ENCODE results near the gene RXRA.
"Not testable (repeated sequence)": the region's sequence is repeated elsewhere in the genome, so short reads cannot be mapped to it uniquely, and the experiment has no call there.

Gene RXRA

GRCh38 chr9:134293611-134294152 lies 32.6 kb upstream of the RXRA start:
- DNase-seq (ENCODE audit: low read depth): no peak

DNA sequence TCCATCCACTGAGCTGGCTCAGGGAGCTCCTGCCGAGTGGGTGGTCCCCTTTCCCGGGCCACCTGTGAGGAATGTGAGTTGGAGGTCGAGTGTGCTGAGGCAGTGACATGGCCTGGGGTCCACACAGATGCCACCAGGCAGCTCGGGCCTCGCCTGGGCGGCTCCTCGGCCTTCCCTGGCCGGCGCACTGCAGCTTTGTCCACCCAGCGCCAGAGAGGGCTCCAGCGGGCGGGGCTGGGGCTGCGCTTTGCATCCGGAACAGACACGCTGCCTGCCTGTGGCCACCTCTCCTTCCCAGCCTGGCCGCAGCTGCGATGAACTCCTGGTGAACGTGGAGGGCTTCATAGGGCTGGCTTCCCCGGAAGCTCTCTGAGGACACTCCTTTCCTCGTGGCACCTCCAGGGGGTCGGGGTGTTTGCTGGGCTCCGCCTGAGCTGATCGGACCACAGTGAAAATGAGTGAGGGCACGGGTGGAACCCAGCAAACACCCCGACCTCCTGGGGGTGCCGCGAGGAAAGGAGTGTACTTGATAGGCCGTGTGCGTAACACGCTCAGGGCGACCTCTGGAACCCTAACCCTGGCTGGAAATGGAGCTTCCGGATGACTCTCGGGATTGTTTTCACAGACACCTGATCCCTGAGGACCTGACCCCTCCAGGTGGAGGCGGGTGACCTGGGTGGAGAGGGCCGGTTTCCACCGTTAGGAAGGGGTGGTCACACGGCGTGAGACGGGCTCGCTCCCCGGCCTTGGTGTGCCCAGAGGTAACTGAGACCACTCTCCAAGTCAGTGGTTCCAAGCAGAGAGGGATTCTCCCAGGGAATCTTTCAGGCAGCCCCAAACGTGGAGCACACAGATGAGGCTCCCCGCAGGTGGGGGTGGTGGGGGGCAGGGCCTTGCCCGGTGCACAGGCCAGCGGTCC lies 31.8 kb upstream of the RXRA start:
- no peak for DNase-seq (ENCODE audit: low read depth)

GRCh38 chr9:134295101-134295745 lies 31.0 kb upstream of the RXRA start:
- no peak for DNase-seq (ENCODE audit: low read depth)

GRCh38 chr9:134295746-134296250 lies 30.5 kb upstream of the RXRA start:
- no peak for DNase-seq (ENCODE audit: low read depth)

DNA sequence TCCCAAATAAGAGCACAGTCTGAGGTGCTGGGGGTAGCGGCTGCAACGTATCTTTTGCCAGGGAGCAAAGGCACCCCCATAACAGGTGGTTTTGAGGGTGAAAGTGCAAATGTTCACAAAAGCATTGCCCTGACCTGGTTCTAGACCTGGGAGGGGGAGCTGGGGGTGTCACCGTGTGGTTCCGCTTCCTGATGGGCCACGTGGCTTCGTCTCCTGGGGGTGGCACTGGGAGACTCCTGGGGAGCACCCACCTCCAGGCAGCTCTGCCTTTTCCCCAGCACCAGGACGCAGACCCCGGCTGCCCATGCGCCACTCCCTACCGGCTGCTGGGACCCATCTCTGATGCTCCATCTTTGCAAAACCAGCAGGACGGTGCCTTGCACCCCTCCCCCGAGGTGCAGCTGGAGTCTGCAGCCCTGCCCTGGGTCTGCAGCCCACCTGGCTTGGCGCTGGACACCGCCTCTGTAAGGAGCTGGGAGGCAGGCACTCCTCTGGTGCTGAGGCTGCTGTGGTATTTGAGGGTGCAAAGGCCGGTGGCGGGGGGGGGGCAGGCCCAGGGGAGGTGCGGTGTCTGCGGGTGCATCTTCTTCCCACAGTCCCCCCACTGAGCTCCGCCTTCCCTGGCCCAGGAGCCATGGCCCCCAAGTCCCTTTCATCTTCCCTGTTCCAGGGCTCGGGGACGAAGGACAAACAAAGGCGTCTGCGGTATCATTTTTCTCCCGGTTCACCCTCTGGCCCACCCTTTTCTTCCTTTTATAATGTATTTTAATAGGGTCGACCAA lies 29.8 kb upstream of the RXRA start:
- DNase-seq (ENCODE audit: low read depth): no peak

DNA sequence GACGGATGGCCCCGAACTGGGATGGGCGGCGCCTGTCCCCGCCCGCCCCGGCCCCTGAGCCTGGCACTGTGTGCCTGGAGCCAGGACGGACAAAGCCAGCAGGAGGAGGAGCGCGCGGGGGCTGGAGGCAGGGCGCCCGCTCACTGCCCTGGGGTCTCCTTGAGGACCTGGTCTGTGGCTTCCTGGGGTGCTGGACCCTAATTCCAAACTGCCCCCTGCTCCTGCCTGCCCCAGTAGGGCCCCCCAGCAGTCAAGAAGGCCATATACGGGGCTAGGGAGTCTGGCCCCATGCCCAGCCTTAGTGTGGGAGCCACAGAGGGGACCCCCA lies 29.2 kb upstream of the RXRA start:
- no peak for DNase-seq (ENCODE audit: low read depth)

GRCh38 chr9:134297576-134297975 lies 28.7 kb upstream of the RXRA start:
- no peak for DNase-seq (ENCODE audit: low read depth)

- DNase-seq (ENCODE audit: low read depth): no peak
Measured at GRCh38 chr9:134298000-134298399, 28.3 kb upstream of the RXRA start.

- no peak for DNase-seq (ENCODE audit: low read depth)
Measured at GRCh38 chr9:134299068-134299467, 27.2 kb upstream of the RXRA start.

DNA sequence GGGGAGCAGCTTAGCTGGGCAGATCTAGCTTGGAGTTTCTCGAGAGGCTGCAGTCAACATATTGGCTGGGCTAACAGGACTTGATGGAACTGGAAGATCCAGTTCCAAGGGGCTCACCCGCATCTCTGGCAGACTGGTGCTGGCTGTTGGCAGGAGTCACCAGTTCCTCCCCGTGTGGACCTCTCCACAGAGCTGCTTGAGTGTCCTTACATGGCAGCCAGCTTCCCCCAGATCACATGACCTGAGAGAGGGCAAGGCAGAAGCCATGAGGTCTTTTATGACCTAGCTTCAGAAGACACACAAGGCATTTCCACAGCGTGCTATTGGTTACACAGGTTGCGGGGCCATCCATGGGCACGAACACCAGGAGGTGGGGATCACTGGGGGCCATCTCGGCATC lies 26.4 kb upstream of the RXRA start:
- DNase-seq (ENCODE audit: low read depth): no peak

- no peak for DNase-seq (ENCODE audit: low read depth)
Measured at GRCh38 chr9:134301387-134302129, 24.7 kb upstream of the RXRA start.

GRCh38 chr9:134302130-134302817 lies 24.0 kb upstream of the RXRA start:
- DNase-seq (ENCODE audit: low read depth): no peak

- DNase-seq (ENCODE audit: low read depth): no peak
Measured at GRCh38 chr9:134303601-134304000, 22.7 kb upstream of the RXRA start.

GRCh38 chr9:134304261-134304660 lies 22.0 kb upstream of the RXRA start:
- DNase-seq (ENCODE audit: low read depth): no peak

DNA sequence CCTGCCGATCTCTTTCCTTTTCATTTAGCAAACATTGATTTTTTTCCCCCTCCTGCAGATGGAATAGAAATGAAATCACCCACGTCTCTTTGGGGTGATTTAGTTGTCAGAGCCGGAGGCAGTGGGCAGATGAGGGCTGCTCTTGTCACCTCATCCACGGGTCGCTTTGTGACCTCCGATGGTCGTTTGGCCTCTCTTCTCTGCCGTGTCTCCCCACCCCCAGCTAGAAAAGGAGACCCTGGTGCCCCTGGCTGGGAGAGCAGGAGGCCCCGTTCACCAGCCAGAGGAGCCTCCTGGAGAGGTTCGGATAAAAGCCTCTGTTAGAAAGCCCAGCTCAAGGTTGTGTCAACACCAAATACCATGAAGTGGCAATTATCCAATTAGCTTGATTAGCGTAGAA lies 21.6 kb upstream of the RXRA start:
- no peak for DNase-seq (ENCODE audit: low read depth)

GRCh38 chr9:134305533-134305932 lies 20.7 kb upstream of the RXRA start:
- DNase-seq (ENCODE audit: low read depth): no peak

GRCh38 chr9:134306042-134306441 lies 20.2 kb upstream of the RXRA start:
- DNase-seq (ENCODE audit: low read depth): not testable (repeated sequence)

- DNase-seq (ENCODE audit: low read depth): no peak
Measured at GRCh38 chr9:134306636-134307600, 19.3 kb upstream of the RXRA start.

DNA sequence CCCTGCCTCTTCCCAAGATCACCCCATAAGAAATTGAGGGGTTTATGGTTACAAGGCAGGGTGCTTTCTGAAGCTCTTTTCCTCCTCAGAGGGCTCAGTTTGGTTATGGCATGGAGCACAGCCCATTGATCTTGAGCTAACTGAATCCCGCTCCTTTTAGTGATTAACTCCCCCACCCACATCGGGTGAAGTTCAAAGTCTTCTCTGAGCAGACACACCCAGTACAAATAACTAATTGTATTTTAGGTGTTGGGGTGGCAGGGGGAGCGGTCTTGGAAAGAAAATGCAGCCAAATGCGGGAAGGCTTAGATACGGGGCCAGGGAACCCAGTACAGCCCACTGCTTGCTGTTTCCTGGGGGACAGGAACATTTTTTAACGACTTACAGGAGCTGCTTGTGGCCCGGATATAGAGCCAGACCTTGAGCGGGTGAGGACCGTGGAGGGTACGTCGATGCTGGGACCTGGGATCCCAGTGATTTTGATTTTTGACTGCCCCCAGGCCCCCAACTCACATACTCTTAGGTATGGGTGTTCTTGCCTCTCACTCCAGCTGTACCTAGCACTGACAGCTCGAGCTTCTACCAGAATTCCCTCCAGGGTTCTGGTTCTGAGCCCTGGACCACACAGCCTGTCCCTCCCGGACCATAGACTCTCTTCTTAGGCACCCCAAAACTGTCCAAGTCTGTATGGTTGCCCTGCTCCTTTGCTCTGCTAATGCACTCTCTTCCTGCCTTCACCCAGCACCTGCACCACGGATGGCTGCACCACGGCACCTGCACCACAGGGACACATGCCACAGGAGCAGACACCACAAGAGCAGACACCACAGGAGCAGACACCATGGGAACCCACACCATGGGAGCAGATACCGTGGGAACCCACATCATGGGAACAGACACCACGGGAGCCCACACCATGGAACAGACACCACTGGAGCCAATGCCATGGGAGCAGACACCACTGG lies 18.3 kb upstream of the RXRA start:
- DNase-seq (ENCODE audit: low read depth): no peak
